CD4-positive, alpha-beta T cell treated with Interleukin-1 beta for 1 hour (primary cell): ENCODE measurements around the gene KLHDC1.

Source experiments
- DNase-seq, 2 donors: peaks; one replicate each; pipeline ENCODE4 v3.0.0-alpha.2; 2020 to 2022

KLHDC1 gene

DNA sequence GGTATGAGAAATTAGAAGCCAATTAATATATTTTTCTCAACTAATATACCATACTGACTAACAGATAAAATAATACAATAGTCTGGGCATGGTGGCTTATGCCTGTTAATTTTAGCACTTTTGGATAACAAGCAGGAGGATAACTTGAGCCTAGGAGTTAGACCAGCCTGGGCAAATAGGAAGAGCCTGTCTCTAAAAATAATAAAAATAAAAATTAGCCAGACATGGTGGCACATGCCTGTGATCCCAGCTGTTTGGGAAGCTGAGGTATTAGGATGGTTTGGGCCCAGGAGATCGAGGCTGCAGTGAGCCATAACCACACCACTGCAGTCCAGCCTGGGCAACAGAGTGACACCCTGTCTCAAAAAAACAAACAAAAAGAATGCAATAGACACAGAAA is 99.7 kb downstream of the KLHDC1 start:
- no peak for DNase-seq

GRCh38 chr14:49796025-49796424 is 103.1 kb downstream of the KLHDC1 start:
- no peak for DNase-seq
